HuH-7 (cell line): ENCODE results near the gene UBASH3B.

Experiments
- DNase-seq: peaks from one replicate; pipeline ENCODE4 v3.0.0; 2011; ENCODE audit warnings: low spot score

UBASH3B gene

GRCh38 chr11:122732342-122733315 lies 77.1 kb downstream of the UBASH3B start:
- no peak for DNase-seq

- DNase-seq: no peak
Measured at GRCh38 chr11:122733318-122733717, 77.8 kb downstream of the UBASH3B start.

DNA sequence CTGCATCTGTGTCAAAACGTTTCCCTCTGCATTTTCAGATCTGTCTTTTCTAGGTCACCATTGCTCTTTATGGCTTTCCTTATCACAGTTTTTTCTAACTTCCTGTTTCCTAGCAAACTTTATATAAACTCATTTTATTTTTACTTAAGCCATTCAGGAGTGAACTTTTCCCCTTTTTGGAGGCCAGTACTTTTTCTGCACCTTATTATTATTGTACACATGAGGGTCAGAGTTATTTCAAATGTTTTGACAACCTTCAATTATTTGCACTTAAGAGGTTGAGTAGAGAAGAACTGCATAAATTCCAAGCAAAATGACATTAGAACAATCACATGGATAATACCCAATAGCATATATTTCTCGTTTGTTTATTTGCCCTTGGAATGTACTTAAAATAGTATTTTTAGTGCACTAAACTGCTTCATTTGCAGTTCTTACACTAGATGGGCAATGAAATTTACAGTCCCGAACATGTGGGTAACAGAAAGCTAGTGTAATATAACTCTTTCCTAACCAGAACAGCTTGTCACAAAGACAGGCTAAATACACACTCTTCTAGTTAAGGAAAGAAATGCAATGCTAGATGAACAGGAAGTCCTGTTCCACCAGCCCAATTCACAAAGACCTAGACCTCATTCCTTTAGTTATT lies 79.5 kb downstream of the UBASH3B start:
- DNase-seq: no peak

DNA sequence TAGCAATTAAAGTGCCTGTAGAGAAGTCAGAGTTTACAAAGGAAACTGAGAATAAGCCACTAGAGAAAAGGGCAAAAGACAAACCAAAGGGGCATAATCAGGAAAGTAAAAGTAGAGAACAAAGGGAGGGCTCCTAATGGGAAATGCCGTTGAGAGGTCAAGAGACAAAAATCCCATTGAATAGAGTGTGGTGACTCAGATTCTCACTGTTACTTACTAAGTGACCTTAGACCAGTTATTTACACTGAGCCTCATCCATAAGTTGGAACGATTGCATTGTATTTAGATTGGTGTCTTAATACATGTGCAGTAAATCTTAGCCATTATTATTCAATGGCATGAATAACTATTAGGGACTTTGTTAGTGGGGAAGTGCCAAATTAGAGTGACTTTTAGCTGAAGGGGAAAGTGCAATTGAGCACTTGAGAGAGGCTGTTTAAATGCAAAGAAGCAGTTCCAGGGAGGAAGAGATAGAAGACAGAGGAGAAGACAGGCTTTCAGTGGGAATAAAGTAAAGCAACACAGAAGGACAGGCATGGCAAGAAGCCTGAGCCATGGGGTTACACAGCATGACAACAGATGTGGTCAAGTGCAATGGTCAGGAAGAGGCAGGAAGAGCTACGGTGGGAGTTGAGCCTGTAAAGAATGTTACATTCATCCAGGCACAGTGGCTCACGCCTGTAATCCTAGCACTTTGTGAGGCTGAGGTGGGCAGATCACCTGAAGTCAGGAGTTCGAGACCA lies 82.6 kb downstream of the UBASH3B start:
- DNase-seq: no peak

DNA sequence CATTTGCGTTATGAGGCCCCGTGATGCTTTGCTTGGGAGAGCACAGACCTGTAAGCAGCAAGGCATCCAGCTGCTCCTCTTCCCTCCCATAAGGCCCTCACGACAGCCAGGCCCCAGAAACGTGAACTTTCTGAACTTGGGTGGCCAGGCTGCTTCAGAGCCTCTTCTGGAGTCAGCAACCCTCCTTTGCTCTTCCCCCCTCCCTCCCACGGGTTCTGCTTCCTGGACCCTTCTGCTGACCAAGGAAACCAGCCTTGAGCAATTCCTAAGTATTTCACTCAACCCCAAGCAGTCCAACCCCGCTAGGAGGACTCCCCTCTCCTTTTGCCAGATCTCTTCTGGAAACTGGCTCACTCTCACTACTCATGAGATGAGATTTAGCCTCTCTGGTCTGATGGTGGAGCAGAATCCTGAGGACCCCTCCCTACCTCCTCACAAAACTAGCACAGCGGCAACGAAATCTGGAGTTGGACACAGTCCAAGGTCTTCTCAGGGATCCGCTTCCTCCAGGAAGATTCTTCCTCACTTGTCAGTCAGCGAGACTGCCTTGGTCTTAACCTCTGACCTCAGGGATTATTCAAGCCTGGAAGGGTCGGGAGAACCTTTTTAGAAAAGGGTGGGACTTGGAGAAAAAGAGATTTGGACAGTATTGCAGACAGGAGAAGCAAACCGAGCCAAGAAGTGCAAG lies 86.2 kb downstream of the UBASH3B start:
- no peak for DNase-seq

DNA sequence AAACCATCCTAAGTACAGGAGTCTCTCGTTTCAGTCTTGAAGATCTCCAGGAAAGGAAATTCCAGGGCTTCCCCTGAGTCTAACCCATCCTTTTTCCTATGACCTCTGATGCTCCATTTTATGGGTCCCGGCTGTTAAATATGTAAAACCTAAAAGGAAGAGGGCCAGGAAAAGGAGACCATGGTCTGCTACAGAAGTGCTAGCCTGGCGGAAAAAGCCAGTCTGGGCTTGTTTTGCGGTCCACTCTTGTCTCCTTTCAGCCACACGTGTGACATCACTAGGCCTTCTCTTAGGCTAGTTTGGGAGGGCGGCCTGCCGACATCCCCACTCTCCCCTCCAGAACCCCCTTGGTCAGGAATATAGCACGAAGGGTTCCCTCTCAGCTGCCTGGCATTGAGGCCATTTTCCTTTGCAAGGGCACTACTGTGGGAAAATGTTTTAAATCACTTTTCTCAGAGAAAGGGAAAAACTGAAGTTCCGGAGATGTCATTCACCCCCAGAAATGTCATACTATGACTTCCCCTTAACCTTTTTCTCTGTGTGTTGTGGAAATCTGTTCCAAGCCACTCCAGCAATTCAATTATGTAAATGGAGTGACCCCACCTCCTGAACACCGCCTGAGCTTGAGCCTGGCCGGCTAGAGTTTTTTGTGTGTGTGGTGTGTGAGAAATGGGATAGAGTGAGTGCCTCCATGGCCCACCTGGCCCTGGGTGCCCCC lies 86.9 kb downstream of the UBASH3B start:
- DNase-seq: no peak

GRCh38 chr11:122743097-122743741 lies 87.7 kb downstream of the UBASH3B start:
- DNase-seq: no peak

DNA sequence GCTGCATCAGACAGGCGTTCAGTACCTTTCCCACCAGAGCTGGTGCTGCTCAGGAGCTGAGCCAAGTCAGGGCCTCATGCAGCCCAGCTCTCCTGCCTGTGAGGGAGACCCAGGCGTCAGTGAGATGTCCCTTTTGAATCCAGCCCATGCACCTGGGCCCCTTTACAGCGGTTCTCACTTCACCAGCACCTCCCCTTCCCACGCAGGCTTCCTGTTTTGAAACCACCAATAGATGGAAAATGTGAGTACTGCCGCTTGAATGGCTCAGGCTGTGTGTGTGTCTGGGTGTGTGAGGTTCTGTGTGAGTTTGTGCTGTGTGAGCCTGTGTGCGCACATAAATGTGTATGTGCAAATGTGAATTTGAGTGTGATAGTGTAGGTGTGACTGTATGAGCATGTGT lies 88.4 kb downstream of the UBASH3B start:
- no peak for DNase-seq

DNA sequence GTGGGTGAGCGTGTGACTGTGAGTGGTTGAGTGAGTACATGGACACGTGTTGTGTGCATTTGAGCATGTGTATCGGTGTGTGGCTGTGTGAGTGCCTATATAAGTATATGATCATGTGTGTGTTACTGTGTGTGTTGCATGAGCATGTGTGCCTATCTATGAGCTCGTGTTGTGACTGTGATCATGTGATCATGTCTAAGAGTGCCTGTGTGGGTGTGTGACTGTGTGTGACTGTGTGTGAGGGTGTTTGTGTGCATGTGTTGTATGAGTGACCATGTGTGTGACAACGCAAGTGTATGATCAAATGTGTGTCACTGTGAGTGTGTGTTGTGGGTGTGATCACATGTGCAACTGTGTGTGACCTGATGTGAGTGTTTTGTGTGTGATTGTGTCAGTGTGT lies 88.8 kb downstream of the UBASH3B start:
- no peak for DNase-seq

DNA sequence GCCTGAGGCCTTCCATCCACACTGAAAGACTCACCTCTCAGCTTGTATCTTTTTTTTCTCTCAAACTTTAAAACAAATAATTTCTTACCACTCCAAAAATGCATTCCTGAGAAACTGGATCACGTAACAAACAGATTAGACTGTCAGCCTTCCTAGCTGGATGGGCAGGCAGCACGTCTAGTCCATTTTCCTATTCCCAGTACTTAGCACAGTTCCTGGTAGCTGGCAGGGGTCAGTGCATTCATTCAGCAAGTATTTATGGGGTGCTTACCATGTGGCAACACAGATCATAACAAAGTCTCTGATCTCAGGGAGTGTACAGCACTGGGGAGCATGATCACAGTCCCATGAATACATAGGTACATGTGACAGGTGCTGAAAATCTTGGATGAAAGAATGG lies 89.6 kb downstream of the UBASH3B start:
- no peak for DNase-seq

GRCh38 chr11:122746050-122746478 lies 90.5 kb downstream of the UBASH3B start:
- no peak for DNase-seq

DNA sequence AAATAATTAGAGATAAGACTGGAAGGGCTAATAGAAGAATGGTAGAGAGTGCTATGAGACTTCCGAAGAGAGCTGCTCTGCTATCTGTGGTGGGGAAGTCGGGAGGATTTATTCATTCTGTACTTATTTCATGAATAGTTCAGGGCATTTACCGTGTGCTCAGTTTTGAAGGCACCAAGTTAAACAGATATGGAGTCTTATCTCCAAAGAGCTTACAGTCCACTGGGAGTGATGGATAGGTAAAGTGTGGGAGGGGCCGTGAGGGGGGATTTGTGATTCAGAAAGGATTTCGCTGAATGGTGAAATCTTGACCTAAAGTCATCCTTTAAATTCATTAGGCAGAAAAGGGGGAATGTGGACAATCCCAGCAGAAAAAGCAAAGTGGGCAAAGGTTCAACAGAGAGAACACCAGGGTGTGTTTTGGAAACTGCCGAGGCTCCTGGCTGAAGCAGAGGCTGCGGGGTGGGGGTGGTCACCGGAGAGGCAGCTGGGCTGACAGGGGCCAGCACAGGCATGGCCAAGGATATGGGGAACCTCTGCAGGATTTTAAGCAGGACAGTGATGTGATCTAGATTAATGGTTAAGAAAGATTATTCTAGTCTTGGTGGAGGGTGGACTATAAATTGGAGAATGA lies 91.2 kb downstream of the UBASH3B start:
- DNase-seq: no peak

DNA sequence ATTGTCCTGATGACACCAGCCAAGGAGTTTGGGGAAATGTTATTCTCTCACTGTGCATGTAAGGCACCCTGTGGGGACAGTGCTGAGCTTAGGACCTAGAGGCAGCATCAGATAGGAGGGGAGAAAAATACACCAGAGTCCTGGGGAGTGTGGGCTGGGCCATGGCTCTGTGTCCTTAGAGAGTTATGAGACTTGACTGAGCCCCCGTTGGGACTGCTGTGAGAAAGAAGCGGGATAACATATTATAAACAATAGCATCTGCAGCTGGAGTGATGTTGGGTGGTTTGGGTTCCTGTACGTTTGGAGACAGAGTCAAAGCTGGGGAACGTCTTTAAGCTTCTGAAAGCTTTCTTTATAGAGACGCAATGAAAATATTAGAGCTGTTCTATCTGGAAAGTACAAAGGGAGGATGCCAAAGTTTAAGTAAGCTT lies 91.8 kb downstream of the UBASH3B start:
- DNase-seq: no peak

GRCh38 chr11:122749005-122749687 lies 93.6 kb downstream of the UBASH3B start:
- DNase-seq: no peak

GRCh38 chr11:122750049-122750448 lies 94.5 kb downstream of the UBASH3B start:
- DNase-seq: no peak

- DNase-seq: no peak
Measured at GRCh38 chr11:122751292-122752070, 96.0 kb downstream of the UBASH3B start.

DNA sequence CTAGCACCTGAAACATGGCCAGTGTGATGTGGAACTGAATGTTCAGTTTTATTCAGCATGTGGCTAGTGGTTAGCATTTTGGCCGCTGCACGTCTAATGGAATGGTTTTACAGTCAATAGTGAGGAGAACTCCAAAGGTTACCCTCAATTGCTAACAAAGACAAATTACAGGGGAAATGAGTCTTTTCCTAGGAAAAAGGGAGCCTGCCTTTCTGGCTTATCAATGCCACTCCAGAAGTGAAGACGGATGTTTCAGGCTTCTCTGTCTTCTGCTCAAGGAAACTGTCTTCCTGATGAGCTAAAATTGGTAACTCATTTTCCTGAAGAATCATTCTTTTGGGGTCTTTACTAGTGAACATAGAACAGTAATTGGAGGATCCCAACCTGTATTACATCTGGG lies 98.5 kb downstream of the UBASH3B start:
- DNase-seq: no peak

- peak; percentile 26 for DNase-seq
Measured at GRCh38 chr11:122754553-122755322, 99.2 kb downstream of the UBASH3B start.
